ENCODE measurements around the gene ESPL1. TPM values are rescaled to one million over a fixed set of nuclear protein-coding genes. Genes with fewer than 3 reads are reported as not detected.

Gene ESPL1
- total and polyA plus RNA-seq, 4 donors = 0.77 to 6.7 (median 1.5) TPM

GRCh38 chr12:53320352-53321195 lies 52.5 kb downstream of the ESPL1 start:
- 38 to 47% methylated on average over 10 of the region's 10 CpGs for WGBS, 2 donors
- Histone ChIP-seq H3K27ac (ENCODE audit: low read depth in 1 of 2, low read length in 1 of 2) (peak overlapping the region; percentile 79 to 93), H3K36me3 (ENCODE audit: control insufficient read depth in 4 of 4, insufficient read depth in 4 of 4, low read length in 4 of 4) (peaks cover 0 to 24% (median 14%) of the 10 kb centered on the region in 4 donors), H3K9me3 (ENCODE audit: control insufficient read depth in 4 of 4, insufficient read depth in 3 of 4, low read length in 3 of 4) (no peaks in the 10 kb centered on the region), H3K27me3 (ENCODE audit: control insufficient read depth in 3 of 3, insufficient read depth in 3 of 3, low read length in 2 of 3) (no peaks in the 10 kb centered on the region), H3K9ac (ENCODE audit: insufficient read depth in 1 of 2, low read length in 2 of 2) (peak overlapping the region; percentile 41 to 97), H3K4me3 (peak overlapping the region; percentile 64), H3K4me1 (ENCODE audit: control insufficient read depth in 5 of 5, insufficient read depth in 5 of 5, low read length in 5 of 5) (peaks cover 0 to 25% (median 6%) of the 10 kb centered on the region in 5 donors)
- TF ChIP-seq CTCF (IDR thresholded peaks at IDR 0.05; ENCODE audit: control extremely low read depth, extremely low read depth) = no peak
- DNase-seq (no peak), ATAC-seq (ENCODE audit: insufficient read depth, low FRiP score) (no peak)

- Histone ChIP-seq H3K9me3 (ENCODE audit: control insufficient read depth in 4 of 4, insufficient read depth in 3 of 4, low read length in 3 of 4) (no peaks in the 10 kb centered on the region), H3K27me3 (ENCODE audit: control insufficient read depth in 3 of 3, insufficient read depth in 3 of 3, low read length in 2 of 3) (no peaks in the 10 kb centered on the region), H3K4me3 (peak overlapping the region; percentile 49), H3K36me3 (ENCODE audit: control insufficient read depth in 4 of 4, insufficient read depth in 4 of 4, low read length in 4 of 4) (peaks cover 0 to 8% (median 4%) of the 10 kb centered on the region in 4 donors), H3K4me1 (ENCODE audit: control insufficient read depth in 5 of 5, insufficient read depth in 5 of 5, low read length in 5 of 5) (peaks cover 0 to 42% (median 15%) of the 10 kb centered on the region in 5 donors), H3K27ac (ENCODE audit: low read depth in 1 of 2, low read length in 1 of 2) (peak overlapping the region; percentile 86 to 87), H3K9ac (ENCODE audit: insufficient read depth in 1 of 2, low read length in 2 of 2) (peak overlapping the region in 1 of 2 donors; percentile 90)
- 11 to 24% methylated on average over 28 of the region's 28 CpGs for WGBS, 2 donors
- TF ChIP-seq CTCF (IDR thresholded peaks at IDR 0.05; ENCODE audit: control extremely low read depth, extremely low read depth) = no peak
- DNase-seq (peak; percentile 35 to 51 (median 42)), ATAC-seq (ENCODE audit: insufficient read depth, low FRiP score) (no peak)
These were observed 56.1 kb downstream of the ESPL1 start for GRCh38 chr12:53324113-53324778.

GRCh38 chr12:53324779-53325510 lies 56.8 kb downstream of the ESPL1 start:
- Histone ChIP-seq H3K9me3 (ENCODE audit: control insufficient read depth in 4 of 4, insufficient read depth in 3 of 4, low read length in 3 of 4) (no peaks in the 10 kb centered on the region), H3K4me1 (ENCODE audit: control insufficient read depth in 5 of 5, insufficient read depth in 5 of 5, low read length in 5 of 5) (peaks cover 0 to 42% (median 15%) of the 10 kb centered on the region in 5 donors), H3K27ac (ENCODE audit: low read depth in 1 of 2, low read length in 1 of 2) (peak overlapping the region; percentile 86 to 87), H3K9ac (ENCODE audit: insufficient read depth in 1 of 2, low read length in 2 of 2) (peak overlapping the region; percentile 70 to 90), H3K36me3 (ENCODE audit: control insufficient read depth in 4 of 4, insufficient read depth in 4 of 4, low read length in 4 of 4) (peaks cover 0 to 5% (median 3%) of the 10 kb centered on the region in 4 donors), H3K4me3 (peak overlapping the region; percentile 49), H3K27me3 (ENCODE audit: control insufficient read depth in 3 of 3, insufficient read depth in 3 of 3, low read length in 2 of 3) (no peaks in the 10 kb centered on the region)
- WGBS, 2 donors = 0% methylated on average over 65 to 69 of the region's 69 CpGs
- DNase-seq = peak; percentile 96 to 98 (median 97)
- peak; percentile 68 for TF ChIP-seq CTCF (IDR thresholded peaks at IDR 0.05; ENCODE audit: control extremely low read depth, extremely low read depth)
- ATAC-seq (ENCODE audit: insufficient read depth, low FRiP score) = peak; percentile 78

All from lung (tissue), 12 donors.